WTC11 (cell line): Measurements from ENCODE around the gene AFF2. TPM values are rescaled to one million over a fixed set of nuclear protein-coding genes. Genes with fewer than 3 reads are reported as not detected.

Source experiments
- ATAC-seq: fragments of 200-7000 bp; cut with Tn5 transposase; 2 replicates; pipeline ENCODE4 v1.10.0; 2021; ENCODE audit warnings: mild to moderate bottlenecking, moderate library complexity
- CTCF ChIA-PET: fragments of 300-600 bp; sonication (Branson Sonifier 250); formaldehyde crosslinking; loops from one replicate; lab custom pipeline; 2021; ENCODE audit warnings: antibody characterized with exemption; lab: Charles Lee
- POLR2A ChIA-PET: fragments of 350-600 bp; sonication (Branson Sonifier 250); formaldehyde crosslinking; loops from one replicate; lab custom pipeline; 2021; ENCODE audit warnings: antibody characterized with exemption; lab: Charles Lee
- DNase-seq: peaks from one replicate; pipeline ENCODE4 v3.0.0; 2021; ENCODE audit warnings: low spot score
- H3K27ac Mint-ChIP-seq: 2 replicates; pipeline ENCODE4 v1.8.0; 2021; ENCODE audit warnings: mixed read lengths
- H3K27me3 Mint-ChIP-seq: 2 replicates; pipeline ENCODE4 v1.8.0; 2021; ENCODE audit warnings: low read depth, mild to moderate bottlenecking, moderate library complexity, mixed read lengths
- H3K36me3 Mint-ChIP-seq: 2 replicates; pipeline ENCODE4 v1.8.0; 2021; ENCODE audit warnings: mixed read lengths
- H3K4me1 Mint-ChIP-seq: 2 replicates; pipeline ENCODE4 v1.8.0; 2022; ENCODE audit warnings: mixed read lengths
- H3K4me3 Mint-ChIP-seq: 2 replicates; pipeline ENCODE4 v1.8.0; 2021; ENCODE audit warnings: mild to moderate bottlenecking, moderate library complexity, mixed read lengths
- H3K9me3 Mint-ChIP-seq: 2 replicates; pipeline ENCODE4 v1.8.0; 2021; ENCODE audit warnings: mixed read lengths
- CREM ChIP-seq: sonication (generic); formaldehyde crosslinking; IDR thresholded peaks from 2 replicates; pipeline ENCODE4 v1.8.1; 2022; ENCODE audit warnings: mild to moderate bottlenecking, missing genetic modification reagents, moderate library complexity
- E2F4 ChIP-seq: sonication (generic); formaldehyde crosslinking; IDR thresholded peaks from 2 replicates; pipeline ENCODE4 v1.8.1; 2022; ENCODE audit warnings: low read depth, mild to moderate bottlenecking, moderate library complexity, missing genetic modification reagents, borderline replicate concordance
- ELF4 ChIP-seq: sonication (generic); formaldehyde crosslinking; IDR thresholded peaks from 2 replicates; pipeline ENCODE4 v1.8.1; 2022; ENCODE audit warnings: low read depth, mild to moderate bottlenecking, moderate library complexity, missing genetic modification reagents
- FOXJ3 ChIP-seq: sonication (generic); formaldehyde crosslinking; IDR thresholded peaks from 2 replicates; pipeline ENCODE4 v1.9.0; 2021; ENCODE audit warnings: missing genetic modification reagents, mild to moderate bottlenecking, borderline replicate concordance
- FOXK1 ChIP-seq: sonication (generic); formaldehyde crosslinking; IDR thresholded peaks from 2 replicates; pipeline ENCODE4 v1.8.0; 2022; ENCODE audit warnings: mild to moderate bottlenecking, moderate library complexity, missing genetic modification reagents
- GABPB1 ChIP-seq: sonication (generic); formaldehyde crosslinking; IDR thresholded peaks from 2 replicates; pipeline ENCODE4 v1.8.1; 2023; ENCODE audit warnings: mild to moderate bottlenecking, missing genetic modification reagents
- GRHL2 ChIP-seq: fragments of 250-450 bp; sonication (Bioruptor Pico); IDR thresholded peaks from 2 replicates; pipeline ENCODE4 v1.8.0; 2022; ENCODE audit warnings: mild to moderate bottlenecking, moderate library complexity; ENCODE audit not compliant: insufficient replicate concordance, severe bottlenecking
- IRF2 ChIP-seq: sonication (generic); formaldehyde crosslinking; IDR thresholded peaks from 2 replicates; pipeline ENCODE4 v1.8.0; 2022; ENCODE audit warnings: low read depth, missing genetic modification reagents, borderline replicate concordance
- MLX ChIP-seq: sonication (generic); formaldehyde crosslinking; IDR thresholded peaks from 2 replicates; pipeline ENCODE4 v1.8.1; 2023; ENCODE audit warnings: mild to moderate bottlenecking, missing genetic modification reagents, moderate library complexity
- NFATC4 ChIP-seq: fragments of 250-450 bp; sonication (Bioruptor Pico); IDR thresholded peaks from 2 replicates; pipeline ENCODE4 v1.9.0; 2021; ENCODE audit warnings: mild to moderate bottlenecking
- NR3C1 ChIP-seq: sonication (generic); formaldehyde crosslinking; conservative IDR thresholded peaks from 2 replicates; pipeline ENCODE4 v1.8.1; 2023; ENCODE audit warnings: low read depth, mild to moderate bottlenecking, missing genetic modification reagents
- PREB ChIP-seq: sonication (generic); formaldehyde crosslinking; IDR thresholded peaks from 2 replicates; pipeline ENCODE4 v1.8.1; 2022; ENCODE audit warnings: mild to moderate bottlenecking, missing genetic modification reagents, moderate library complexity, borderline replicate concordance
- SOX15 ChIP-seq: fragments of 250-450 bp; sonication (Bioruptor Pico); IDR thresholded peaks from 2 replicates; pipeline ENCODE4 v1.9.0; 2021; ENCODE audit warnings: mild to moderate bottlenecking
- USF2 ChIP-seq: sonication (generic); formaldehyde crosslinking; IDR thresholded peaks from 2 replicates; pipeline ENCODE4 v1.8.1; 2023; ENCODE audit warnings: mild to moderate bottlenecking, missing genetic modification reagents, moderate library complexity
- total RNA-seq: library from RNA; stranded (reverse); gene quantifications from 3 replicates; pipeline ENCODE4 v1.2.3, GENCODE V29; 2021
- TF ChIP-seq, protein P1 (sequence below): sonication (generic); formaldehyde crosslinking; IDR thresholded peaks from 2 replicates; pipeline ENCODE4 v1.8.1; 2023; ENCODE audit warnings: mild to moderate bottlenecking, missing genetic modification reagents, borderline replicate concordance
- TF ChIP-seq, protein P2 (sequence below): sonication (generic); formaldehyde crosslinking; IDR thresholded peaks from 2 replicates; pipeline ENCODE4 v1.8.1; 2023; ENCODE audit warnings: mild to moderate bottlenecking, missing genetic modification reagents
- TF ChIP-seq, protein P3 (sequence below): sonication (generic); formaldehyde crosslinking; IDR thresholded peaks from 2 replicates; pipeline ENCODE4 v1.8.0; 2022; ENCODE audit warnings: mild to moderate bottlenecking, missing genetic modification reagents

Gene AFF2
- total RNA-seq, 1 experiment from 2014 or later = 7.6 TPM

- CTCF ChIA-PET = no interaction called here
- no peak for DNase-seq
Measured at GRCh38 chrX:148695255-148695654, 194.8 kb downstream of the AFF2 start.

More at GRCh38 chrX:148695255-148695654, 194.8 kb downstream of the AFF2 start:
- no peak for TF ChIP-seq FOXK1 (CRISPR knock-in tag)
- TF ChIP-seq NFATC4 (CRISPR knock-in tag) = no peak
- TF ChIP-seq IRF2 (CRISPR knock-in tag) = no peak
- TF ChIP-seq, protein P1, sequence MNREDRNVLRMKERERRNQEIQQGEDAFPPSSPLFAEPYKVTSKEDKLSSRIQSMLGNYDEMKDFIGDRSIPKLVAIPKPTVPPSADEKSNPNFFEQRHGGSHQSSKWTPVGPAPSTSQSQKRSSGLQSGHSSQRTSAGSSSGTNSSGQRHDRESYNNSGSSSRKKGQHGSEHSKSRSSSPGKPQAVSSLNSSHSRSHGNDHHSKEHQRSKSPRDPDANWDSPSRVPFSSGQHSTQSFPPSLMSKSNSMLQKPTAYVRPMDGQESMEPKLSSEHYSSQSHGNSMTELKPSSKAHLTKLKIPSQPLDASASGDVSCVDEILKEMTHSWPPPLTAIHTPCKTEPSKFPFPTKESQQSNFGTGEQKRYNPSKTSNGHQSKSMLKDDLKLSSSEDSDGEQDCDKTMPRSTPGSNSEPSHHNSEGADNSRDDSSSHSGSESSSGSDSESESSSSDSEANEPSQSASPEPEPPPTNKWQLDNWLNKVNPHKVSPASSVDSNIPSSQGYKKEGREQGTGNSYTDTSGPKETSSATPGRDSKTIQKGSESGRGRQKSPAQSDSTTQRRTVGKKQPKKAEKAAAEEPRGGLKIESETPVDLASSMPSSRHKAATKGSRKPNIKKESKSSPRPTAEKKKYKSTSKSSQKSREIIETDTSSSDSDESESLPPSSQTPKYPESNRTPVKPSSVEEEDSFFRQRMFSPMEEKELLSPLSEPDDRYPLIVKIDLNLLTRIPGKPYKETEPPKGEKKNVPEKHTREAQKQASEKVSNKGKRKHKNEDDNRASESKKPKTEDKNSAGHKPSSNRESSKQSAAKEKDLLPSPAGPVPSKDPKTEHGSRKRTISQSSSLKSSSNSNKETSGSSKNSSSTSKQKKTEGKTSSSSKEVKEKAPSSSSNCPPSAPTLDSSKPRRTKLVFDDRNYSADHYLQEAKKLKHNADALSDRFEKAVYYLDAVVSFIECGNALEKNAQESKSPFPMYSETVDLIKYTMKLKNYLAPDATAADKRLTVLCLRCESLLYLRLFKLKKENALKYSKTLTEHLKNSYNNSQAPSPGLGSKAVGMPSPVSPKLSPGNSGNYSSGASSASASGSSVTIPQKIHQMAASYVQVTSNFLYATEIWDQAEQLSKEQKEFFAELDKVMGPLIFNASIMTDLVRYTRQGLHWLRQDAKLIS (CRISPR knock-in tag) = no peak
- TF ChIP-seq E2F4 (CRISPR knock-in tag) = no peak
- TF ChIP-seq USF2 (CRISPR knock-in tag) = no peak
- TF ChIP-seq, protein P2, sequence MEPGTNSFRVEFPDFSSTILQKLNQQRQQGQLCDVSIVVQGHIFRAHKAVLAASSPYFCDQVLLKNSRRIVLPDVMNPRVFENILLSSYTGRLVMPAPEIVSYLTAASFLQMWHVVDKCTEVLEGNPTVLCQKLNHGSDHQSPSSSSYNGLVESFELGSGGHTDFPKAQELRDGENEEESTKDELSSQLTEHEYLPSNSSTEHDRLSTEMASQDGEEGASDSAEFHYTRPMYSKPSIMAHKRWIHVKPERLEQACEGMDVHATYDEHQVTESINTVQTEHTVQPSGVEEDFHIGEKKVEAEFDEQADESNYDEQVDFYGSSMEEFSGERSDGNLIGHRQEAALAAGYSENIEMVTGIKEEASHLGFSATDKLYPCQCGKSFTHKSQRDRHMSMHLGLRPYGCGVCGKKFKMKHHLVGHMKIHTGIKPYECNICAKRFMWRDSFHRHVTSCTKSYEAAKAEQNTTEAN (CRISPR knock-in tag) = no peak
- no peak for TF ChIP-seq NR3C1
- TF ChIP-seq PREB (CRISPR knock-in tag) = no peak
- no peak for TF ChIP-seq GABPB1 (CRISPR knock-in tag)
- no peak for TF ChIP-seq MLX
- TF ChIP-seq GRHL2 (CRISPR knock-in tag) = no peak
- TF ChIP-seq ELF4 (CRISPR knock-in tag) = no peak
- TF ChIP-seq, protein P3, sequence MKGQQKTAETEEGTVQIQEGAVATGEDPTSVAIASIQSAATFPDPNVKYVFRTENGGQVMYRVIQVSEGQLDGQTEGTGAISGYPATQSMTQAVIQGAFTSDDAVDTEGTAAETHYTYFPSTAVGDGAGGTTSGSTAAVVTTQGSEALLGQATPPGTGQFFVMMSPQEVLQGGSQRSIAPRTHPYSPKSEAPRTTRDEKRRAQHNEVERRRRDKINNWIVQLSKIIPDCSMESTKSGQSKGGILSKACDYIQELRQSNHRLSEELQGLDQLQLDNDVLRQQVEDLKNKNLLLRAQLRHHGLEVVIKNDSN = no peak
- no peak for TF ChIP-seq SOX15
- TF ChIP-seq FOXJ3 (CRISPR knock-in tag) = no peak
- no peak for TF ChIP-seq CREM (CRISPR knock-in tag)
- Mint-ChIP-seq H3K4me3 (no peak overlapping the region), H3K27ac (no peak overlapping the region), H3K27me3 (no peaks in the 10 kb centered on the region), H3K4me1 (peaks cover 8% of the 10 kb centered on the region), H3K9me3 (peaks cover 5% of the 10 kb centered on the region), H3K36me3 (no peaks in the 10 kb centered on the region)
- POLR2A ChIA-PET = no interaction called here
- no peak for ATAC-seq
